BLaER1 (cell line): ENCODE measurements around the gene ITGB6.
"Not testable (repeated sequence)": the region's sequence is repeated elsewhere in the genome, so short reads cannot be mapped to it uniquely, and the experiment has no call there.

Experiments used
- H3K27ac ChIP-seq: shearing (Covaris generic); formaldehyde crosslinking; 2 replicates; pipeline ENCODE4 v1.8.1; 2022
- H3K27me3 ChIP-seq: shearing (Covaris generic); formaldehyde crosslinking; 2 replicates; pipeline ENCODE4 v1.8.1; 2022
- H3K36me3 ChIP-seq: shearing (Covaris generic); formaldehyde crosslinking; 2 replicates; pipeline ENCODE4 v1.8.1; 2022
- H3K4me1 ChIP-seq: shearing (Covaris generic); formaldehyde crosslinking; 2 replicates; pipeline ENCODE4 v1.8.1; 2022
- H3K4me2 ChIP-seq: shearing (Covaris generic); formaldehyde crosslinking; 2 replicates; pipeline ENCODE4 v1.8.1; 2022
- H3K4me3 ChIP-seq: shearing (Covaris generic); formaldehyde crosslinking; 2 replicates; pipeline ENCODE4 v1.8.1; 2022
- H3K9ac ChIP-seq: shearing (Covaris generic); formaldehyde crosslinking; 2 replicates; pipeline ENCODE4 v1.8.1; 2022
- H3K9me3 ChIP-seq: shearing (Covaris generic); formaldehyde crosslinking; 2 replicates; pipeline ENCODE4 v1.8.1; 2022
- H4K20me1 ChIP-seq: shearing (Covaris generic); formaldehyde crosslinking; 2 replicates; pipeline ENCODE4 v1.8.1; 2022
- Cebpa-rat ChIP-seq: shearing (Covaris generic); IDR thresholded peaks from 2 replicates; pipeline ENCODE4 v1.8.1; 2022

The ITGB6 gene

DNA sequence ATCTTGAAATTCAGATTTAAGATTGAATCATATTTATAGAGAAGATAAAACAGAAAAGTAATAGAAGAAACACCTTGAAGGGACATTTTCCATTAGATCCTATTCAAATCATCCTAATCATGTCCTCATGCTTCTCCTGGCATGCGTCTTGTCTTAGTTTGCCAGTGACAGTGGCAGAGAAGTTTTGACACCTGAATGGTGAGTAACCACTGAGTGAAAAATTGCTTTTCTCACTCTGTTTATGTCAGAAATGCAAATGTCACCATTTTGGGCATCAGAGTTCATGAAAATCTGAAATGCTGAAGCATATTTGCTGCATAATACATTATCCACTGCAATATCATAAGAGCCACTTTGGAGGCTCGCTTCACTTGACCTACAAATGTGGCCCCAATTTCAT is 74.7 kb downstream of the ITGB6 start:
- Histone ChIP-seq H3K27ac (no peak overlapping the region), H3K4me1 (no peaks in the 10 kb centered on the region)

DNA sequence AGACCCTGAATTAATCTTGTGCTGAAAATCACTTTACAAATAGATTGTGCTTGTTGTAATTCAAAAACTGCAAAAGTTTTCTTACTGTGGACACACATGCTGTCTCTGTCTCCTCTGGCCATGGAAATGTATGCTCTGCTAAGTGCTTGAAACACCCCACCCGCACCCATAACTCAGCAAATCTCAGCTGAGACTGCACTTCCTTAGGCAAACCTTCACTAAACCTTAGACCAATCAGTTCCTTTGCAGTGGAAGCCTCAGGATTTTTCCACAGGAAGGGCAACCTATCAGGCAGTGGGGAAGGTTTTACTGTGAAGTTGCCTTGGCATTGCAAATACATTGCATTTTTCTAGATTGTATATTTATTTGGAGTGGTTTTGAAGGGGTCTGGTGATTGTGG is 75.5 kb downstream of the ITGB6 start:
- H3K36me3 ChIP-seq: no peaks in the 10 kb centered on the region
- no peak overlapping the region for H3K27ac ChIP-seq
- no peaks in the 10 kb centered on the region for H4K20me1 ChIP-seq
- TF ChIP-seq Cebpa-rat: no peak
- no peaks in the 10 kb centered on the region for H3K27me3 ChIP-seq
- no peak overlapping the region for H3K4me3 ChIP-seq
- no peaks in the 10 kb centered on the region for H3K4me1 ChIP-seq
- H3K9me3 ChIP-seq: no peaks in the 10 kb centered on the region
- H3K9ac ChIP-seq: no peak overlapping the region
- H3K4me2 ChIP-seq: no peak overlapping the region

More for the DNA sequence above, 74.7 kb downstream of the ITGB6 start:
- no peaks in the 10 kb centered on the region for H3K9me3 ChIP-seq
- no peaks in the 10 kb centered on the region for H3K27me3 ChIP-seq
- H3K9ac ChIP-seq: no peak overlapping the region
- no peak for TF ChIP-seq Cebpa-rat
- H3K36me3 ChIP-seq: no peaks in the 10 kb centered on the region
- H3K4me2 ChIP-seq: no peak overlapping the region
- H3K4me3 ChIP-seq: no peak overlapping the region
- no peaks in the 10 kb centered on the region for H4K20me1 ChIP-seq

DNA sequence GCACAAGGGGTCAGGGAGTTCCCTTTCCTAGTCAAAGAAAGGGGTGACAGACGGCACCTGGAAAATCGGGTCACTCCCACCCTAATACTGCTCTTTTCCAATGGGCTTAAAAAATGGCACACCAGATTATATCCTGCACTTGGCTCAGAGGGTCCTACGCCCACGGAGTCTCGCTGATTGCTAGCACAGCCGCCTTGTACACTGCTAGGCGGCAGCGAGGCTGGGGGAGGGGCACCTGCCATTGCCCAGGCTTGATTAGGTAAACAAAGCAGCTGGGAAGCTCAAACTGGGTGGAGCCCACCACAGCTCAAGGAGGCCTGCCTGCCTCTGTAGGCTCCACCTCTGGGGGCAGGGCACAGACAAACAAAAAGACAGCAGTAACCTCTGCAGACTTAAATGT is 85.4 kb downstream of the ITGB6 start:
- not testable (repeated sequence) for H4K20me1 ChIP-seq, H3K27ac ChIP-seq, H3K4me1 ChIP-seq, H3K4me3 ChIP-seq, H3K27me3 ChIP-seq, H3K4me2 ChIP-seq, H3K36me3 ChIP-seq, H3K9me3 ChIP-seq, H3K9ac ChIP-seq

DNA sequence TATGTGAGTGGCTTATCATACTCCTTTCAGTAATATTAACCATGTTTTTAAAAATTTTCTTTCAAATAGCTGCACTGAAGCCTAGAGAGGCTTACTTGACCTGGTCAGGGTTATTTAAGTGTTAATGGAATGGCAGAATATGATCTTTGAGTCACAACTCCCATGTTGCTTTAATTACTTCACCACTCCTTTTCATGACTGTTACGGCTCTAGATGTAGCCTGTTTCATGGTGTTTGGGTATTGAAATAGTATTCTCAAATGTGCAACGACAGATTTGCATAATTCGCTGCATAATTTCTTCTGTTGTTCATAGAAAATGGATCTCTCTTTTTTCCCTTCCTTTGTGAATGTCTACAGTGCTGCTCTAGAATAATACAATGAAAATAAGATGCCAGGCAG is 86.1 kb downstream of the ITGB6 start:
- no peaks in the 10 kb centered on the region for H4K20me1 ChIP-seq
- H3K4me1 ChIP-seq: peaks cover 9% of the 10 kb centered on the region
- no peak overlapping the region for H3K27ac ChIP-seq
- TF ChIP-seq Cebpa-rat: no peak
- no peaks in the 10 kb centered on the region for H3K9me3 ChIP-seq
- H3K9ac ChIP-seq: no peak overlapping the region
- no peaks in the 10 kb centered on the region for H3K27me3 ChIP-seq
- no peaks in the 10 kb centered on the region for H3K36me3 ChIP-seq
- H3K4me2 ChIP-seq: no peak overlapping the region
- no peak overlapping the region for H3K4me3 ChIP-seq

DNA sequence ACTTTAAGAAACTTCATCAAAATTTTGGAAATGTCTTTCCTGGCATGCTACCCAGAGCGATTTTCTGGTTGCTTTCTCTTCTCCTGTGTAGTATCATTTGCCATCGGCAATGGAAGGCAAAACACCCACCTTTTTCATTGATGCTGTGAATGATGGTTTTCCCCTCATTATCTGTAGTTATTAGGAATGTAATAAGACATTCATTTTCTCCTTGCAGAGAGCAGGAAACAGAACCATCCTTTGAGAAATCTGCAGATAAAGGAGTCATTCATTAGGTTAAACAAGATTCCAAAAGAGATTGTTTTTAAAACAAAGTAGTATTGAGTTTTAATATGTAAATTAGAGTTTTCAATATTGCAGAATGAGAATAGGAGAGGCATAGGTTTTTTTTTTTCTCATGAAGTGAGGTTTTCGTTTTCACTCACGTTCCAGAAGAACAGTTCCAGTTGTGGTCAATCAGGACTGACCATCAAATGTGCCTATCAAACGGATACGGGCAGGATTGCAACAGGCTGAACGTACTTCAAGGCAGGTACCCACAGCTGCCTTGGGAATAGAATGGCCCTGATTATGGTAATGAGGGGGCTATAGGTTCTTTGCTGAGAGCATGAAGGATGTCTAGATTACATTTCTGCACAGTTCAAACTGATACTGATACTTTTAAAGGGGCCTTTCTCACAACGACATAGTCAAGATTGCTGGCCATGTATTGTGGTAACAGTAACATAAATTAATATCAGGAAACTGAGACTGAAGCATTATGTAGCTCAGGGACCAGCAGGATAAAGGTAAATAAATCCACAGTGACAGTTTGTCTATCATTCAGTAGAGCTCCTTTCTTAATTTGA is 87.9 kb downstream of the ITGB6 start:
- Histone ChIP-seq H4K20me1 (no peaks in the 10 kb centered on the region), H3K9me3 (no peaks in the 10 kb centered on the region), H3K36me3 (no peaks in the 10 kb centered on the region), H3K27me3 (no peaks in the 10 kb centered on the region), H3K4me2 (no peak overlapping the region), H3K4me1 (peaks cover 21% of the 10 kb centered on the region), H3K4me3 (no peak overlapping the region), H3K27ac (no peak overlapping the region), H3K9ac (no peak overlapping the region)
- TF ChIP-seq Cebpa-rat: no peak

DNA sequence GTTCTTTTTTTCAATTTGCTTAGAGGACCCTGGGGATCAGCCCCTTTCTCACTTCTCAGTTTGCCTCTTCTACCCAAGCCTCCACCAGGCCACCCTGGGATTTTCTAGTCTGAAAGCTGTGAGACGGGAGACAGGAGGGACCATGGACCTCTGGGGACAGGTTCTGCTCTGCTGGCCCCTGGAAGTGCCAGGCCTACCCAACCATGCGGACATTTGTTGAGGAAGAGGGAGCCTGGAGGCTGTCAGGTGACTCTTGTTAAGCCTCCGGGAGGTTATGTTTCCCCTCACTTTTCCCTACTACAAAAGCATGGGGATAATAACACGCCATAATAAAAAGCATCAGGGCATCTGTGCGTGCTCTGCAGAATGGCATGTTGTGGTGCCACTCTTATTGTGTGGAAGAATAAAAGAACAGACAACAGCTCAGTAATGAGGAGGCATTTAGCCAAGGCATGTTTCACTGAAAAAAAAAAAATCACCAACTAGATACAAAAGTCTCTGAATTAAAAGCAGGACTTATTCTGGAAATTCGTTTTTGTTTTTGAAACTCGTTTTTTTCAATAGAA is 89.3 kb downstream of the ITGB6 start:
- Histone ChIP-seq H4K20me1 (no peaks in the 10 kb centered on the region), H3K4me2 (peak overlapping the region; percentile 34), H3K9ac (no peak overlapping the region), H3K9me3 (no peaks in the 10 kb centered on the region), H3K4me3 (no peak overlapping the region), H3K27ac (no peak overlapping the region), H3K27me3 (no peaks in the 10 kb centered on the region), H3K36me3 (no peaks in the 10 kb centered on the region), H3K4me1 (peaks cover 27% of the 10 kb centered on the region)
- TF ChIP-seq Cebpa-rat: no peak

DNA sequence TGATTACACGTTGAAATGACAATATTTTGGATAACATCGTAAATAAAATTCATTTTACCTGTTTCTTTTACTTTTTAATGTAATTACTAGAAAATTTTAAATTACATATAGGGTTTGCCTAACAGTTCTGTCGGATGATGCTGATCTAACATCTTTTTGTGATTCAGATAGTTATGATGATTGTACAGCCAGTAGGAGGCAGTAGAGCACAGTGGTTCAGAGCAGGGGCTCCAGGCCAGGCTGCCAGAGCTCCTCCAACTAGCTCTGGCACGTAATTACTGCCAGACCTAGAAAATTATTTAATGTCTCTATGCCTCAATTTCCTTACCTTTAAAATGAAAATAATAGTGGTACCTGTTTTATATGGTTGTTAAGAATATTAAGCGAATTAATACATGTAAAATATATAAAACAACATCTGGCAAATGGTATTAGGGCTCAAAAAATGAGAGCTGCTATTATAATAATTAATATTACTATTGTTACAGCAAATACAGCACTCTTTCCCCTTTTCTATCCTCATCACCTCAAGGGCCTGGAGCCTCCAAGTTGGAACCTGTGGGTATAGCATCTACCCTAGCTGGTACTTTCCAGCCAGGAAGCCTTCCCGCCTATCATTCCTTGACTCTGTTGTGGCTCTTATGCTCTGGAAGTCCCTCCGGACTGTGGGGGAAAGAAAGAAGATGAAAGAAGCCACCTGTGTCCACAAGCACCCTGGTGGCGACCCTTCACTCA is 90.0 kb downstream of the ITGB6 start:
- Histone ChIP-seq H3K9ac (no peak overlapping the region), H3K27ac (no peak overlapping the region), H3K4me2 (peak overlapping the region; percentile 34), H3K36me3 (no peaks in the 10 kb centered on the region), H3K4me1 (peaks cover 27% of the 10 kb centered on the region), H4K20me1 (no peaks in the 10 kb centered on the region), H3K4me3 (no peak overlapping the region), H3K27me3 (no peaks in the 10 kb centered on the region), H3K9me3 (no peaks in the 10 kb centered on the region)
- TF ChIP-seq Cebpa-rat: no peak

DNA sequence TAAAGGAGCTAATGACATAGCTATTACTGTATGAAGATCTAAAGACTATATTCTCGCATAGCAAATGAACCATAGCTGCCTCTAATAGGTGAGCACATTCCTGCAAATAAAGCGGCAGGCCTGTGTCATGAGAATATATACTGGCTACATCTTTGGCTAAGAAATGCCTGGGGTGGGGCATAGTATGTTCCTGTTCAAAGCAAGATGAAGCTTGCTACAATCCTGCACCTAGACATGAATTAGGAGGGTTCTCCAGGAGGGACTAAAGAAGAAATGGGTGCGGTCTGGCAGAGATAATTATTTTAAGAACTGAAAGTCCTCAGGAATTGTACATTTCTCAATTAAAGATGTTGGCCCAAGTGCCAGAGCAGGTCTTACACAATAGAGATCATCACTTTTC is 90.8 kb downstream of the ITGB6 start:
- H3K36me3 ChIP-seq: no peaks in the 10 kb centered on the region
- no peak overlapping the region for H3K27ac ChIP-seq
- H3K4me3 ChIP-seq: no peak overlapping the region
- H3K4me2 ChIP-seq: no peak overlapping the region
- no peaks in the 10 kb centered on the region for H3K27me3 ChIP-seq
- peaks cover 33% of the 10 kb centered on the region for H3K4me1 ChIP-seq
- no peak overlapping the region for H3K9ac ChIP-seq
- no peak for TF ChIP-seq Cebpa-rat
- no peaks in the 10 kb centered on the region for H3K9me3 ChIP-seq
- H4K20me1 ChIP-seq: no peaks in the 10 kb centered on the region

DNA sequence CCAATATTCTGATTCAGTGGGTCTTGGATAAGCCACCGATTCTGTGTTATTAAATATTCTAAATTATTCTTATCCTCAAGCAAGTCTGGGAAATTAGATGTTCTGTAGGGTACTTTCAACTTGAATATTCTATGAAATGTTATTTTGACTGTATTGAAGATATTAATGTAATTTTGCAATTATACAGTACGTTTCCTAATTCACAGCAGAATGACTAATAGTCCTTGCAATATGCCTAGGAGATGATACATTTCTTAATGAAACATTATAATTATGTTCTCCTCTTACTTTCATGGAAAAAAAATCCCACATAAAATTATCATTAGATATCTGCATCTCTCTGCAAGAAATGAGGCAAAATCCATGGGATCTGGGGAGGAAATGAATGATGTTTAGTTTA is 91.4 kb downstream of the ITGB6 start:
- Histone ChIP-seq H3K4me2 (no peak overlapping the region), H3K36me3 (no peaks in the 10 kb centered on the region), H3K4me3 (no peak overlapping the region), H3K27ac (no peak overlapping the region), H3K4me1 (peaks cover 37% of the 10 kb centered on the region), H3K9me3 (no peaks in the 10 kb centered on the region), H3K9ac (no peak overlapping the region), H3K27me3 (no peaks in the 10 kb centered on the region), H4K20me1 (no peaks in the 10 kb centered on the region)
- no peak for TF ChIP-seq Cebpa-rat

DNA sequence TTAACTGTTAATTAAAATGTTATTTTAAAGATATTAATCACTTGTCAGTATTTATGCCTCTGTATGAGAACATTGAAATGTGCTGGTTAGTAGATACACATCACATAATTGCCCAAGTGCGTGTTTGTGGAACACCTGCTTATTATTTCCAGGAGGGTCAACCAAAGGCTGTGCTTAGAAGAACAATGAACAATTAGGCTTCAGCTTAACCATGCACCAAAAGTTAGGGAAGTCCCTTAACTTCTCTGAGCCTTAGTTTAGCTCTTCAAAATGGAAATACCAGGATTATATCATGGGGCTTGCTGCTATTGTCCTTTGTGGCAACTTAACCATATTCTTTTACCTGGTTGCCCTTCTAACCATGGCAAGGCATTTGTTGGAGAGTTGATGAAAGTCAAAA is 94.7 kb downstream of the ITGB6 start:
- H3K36me3 ChIP-seq: no peaks in the 10 kb centered on the region
- no peaks in the 10 kb centered on the region for H3K27me3 ChIP-seq
- H3K27ac ChIP-seq: no peak overlapping the region
- H3K9me3 ChIP-seq: no peaks in the 10 kb centered on the region
- no peak overlapping the region for H3K4me3 ChIP-seq
- H3K4me1 ChIP-seq: peaks cover 30% of the 10 kb centered on the region
- no peak for TF ChIP-seq Cebpa-rat
- H3K9ac ChIP-seq: no peak overlapping the region
- H4K20me1 ChIP-seq: no peaks in the 10 kb centered on the region
- H3K4me2 ChIP-seq: no peak overlapping the region
